HepG2 (cell line): ENCODE data around the gene VAC14. TPM values are rescaled to one million over a fixed set of nuclear protein-coding genes. Genes with fewer than 3 reads are reported as not detected.
A peak's percentile ranks its signal among the peaks of the same experiment; 100 is the strongest.

Experiments used
- AGO1 ChIP-seq: fragments of 200-400 bp; formaldehyde crosslinking; IDR thresholded peaks from 2 replicates; pipeline ENCODE4 v1.6.1; 2017; ENCODE audit warnings: mild to moderate bottlenecking, low read depth, low read length, moderate library complexity; ENCODE audit not compliant: poor library complexity, severe bottlenecking
- CBX1 ChIP-seq: IDR thresholded peaks from one replicate; pipeline ENCODE4 v1.6.1; 2016; ENCODE audit warnings: antibody characterized with exemption, low read depth
- CHCHD3 ChIP-seq: sonication (generic); formaldehyde crosslinking; IDR thresholded peaks from 2 replicates; pipeline ENCODE4 v1.8.0; 2022; ENCODE audit warnings: mild to moderate bottlenecking, missing genetic modification reagents, moderate library complexity
- FOXM1 ChIP-seq: sonication (generic); formaldehyde crosslinking; IDR thresholded peaks from 2 replicates; pipeline ENCODE4 v1.5.0; 2020; ENCODE audit warnings: missing genetic modification reagents
- KAT8 ChIP-seq: IDR thresholded peaks from 2 replicates; pipeline ENCODE4 v1.6.1; 2016; ENCODE audit warnings: missing genetic modification reagents, missing compliant biosample characterization
- MBNL3 ChIP-seq: fragments of 250-450 bp; sonication (Bioruptor Pico); conservative IDR thresholded peaks from 2 replicates; pipeline ENCODE4 v1.8.0; 2022; ENCODE audit warnings: mild to moderate bottlenecking, inconsistent platforms
- POLR2A ChIP-seq, 2 experiments: IDR thresholded peaks; 2 replicates each; pipeline ENCODE4 v1.6.1; 2011; ENCODE audit warnings: low read depth in 2 of 2, low read length in 2 of 2, mild to moderate bottlenecking in 1 of 2, moderate library complexity in 1 of 2; ENCODE audit not compliant: insufficient read depth in 1 of 2
- POLR2AphosphoS5 ChIP-seq: IDR thresholded peaks from 2 replicates; pipeline ENCODE4 v1.6.1; 2012; ENCODE audit warnings: low read depth, low read length
- PTBP1 ChIP-seq: fragments of 200-400 bp; formaldehyde crosslinking; IDR thresholded peaks from 2 replicates; pipeline ENCODE4 v1.6.1; 2018; ENCODE audit warnings: low read length, low read depth; ENCODE audit not compliant: poor library complexity, severe bottlenecking
- RXRB ChIP-seq: IDR thresholded peaks from 2 replicates; pipeline ENCODE4 v1.6.1; 2016; ENCODE audit warnings: borderline replicate concordance, missing genetic modification reagents, missing compliant biosample characterization
- SETDB1 ChIP-seq: sonication (generic); formaldehyde crosslinking; IDR thresholded peaks from 2 replicates; pipeline ENCODE4 v1.5.1; 2020; ENCODE audit warnings: missing genetic modification reagents, mild to moderate bottlenecking, borderline replicate concordance
- SP1 ChIP-seq, 2 experiments: fragments of 450-650 bp in 1 of 2; sonication (generic) in 1 of 2; formaldehyde crosslinking in 1 of 2; IDR thresholded peaks; 2 replicates each; pipeline versions ENCODE4 v1.4.0 to v1.6.1; 2016 to 2020; ENCODE audit warnings: missing genetic modification reagents in 1 of 2
- ZFAT ChIP-seq: sonication (generic); formaldehyde crosslinking; conservative IDR thresholded peaks from 2 replicates; pipeline ENCODE4 v1.8.1; 2023; ENCODE audit warnings: missing genetic modification reagents, inconsistent platforms
- ZNF256 ChIP-seq: sonication (generic); formaldehyde crosslinking; conservative IDR thresholded peaks from 2 replicates; pipeline ENCODE4 v1.4.0; 2020; ENCODE audit warnings: missing genetic modification reagents
- ZNF282 ChIP-seq: fragments of 450-650 bp; IDR thresholded peaks from 2 replicates; pipeline ENCODE4 v1.6.1; 2018; ENCODE audit not compliant: partially characterized antibody
- ZNF382 ChIP-seq: sonication (generic); formaldehyde crosslinking; IDR thresholded peaks from 2 replicates; pipeline ENCODE4 v1.5.0; 2020; ENCODE audit warnings: missing genetic modification reagents, mild to moderate bottlenecking, borderline replicate concordance
- ZNF615 ChIP-seq: sonication (generic); formaldehyde crosslinking; IDR thresholded peaks from 2 replicates; pipeline ENCODE4 v1.5.0; 2020; ENCODE audit warnings: mild to moderate bottlenecking, missing genetic modification reagents, borderline replicate concordance
- polyA plus RNA-seq, 8 experiments: library from polyadenylated mRNA; depleted of rRNA in 3 of 8; stranded (reverse) in 7 of 8; unstranded in 1 of 8; fragments of >200 nt; fragmentation: Illumina TruSeq in 4 of 8; extraction: Trizol in 4 of 8; gene quantifications; 2 replicates each; pipeline versions ENCODE4 v1.2.1 to v1.2.3, GENCODE V29; 2011 to 2016; ENCODE audit warnings: low read depth in 4 of 8, missing spikeins in 1 of 8, mixed read lengths in 1 of 8; ENCODE audit not compliant: insufficient read depth in 1 of 8
- total RNA-seq, 5 experiments: library from RNA; depleted of rRNA; stranded (reverse); fragments of >200 nt; fragmentation: Illumina TruSeq; extraction: Trizol; gene quantifications; 2 replicates each; pipeline ENCODE4 v1.2.3, GENCODE V29; 2016; ENCODE audit warnings: low read depth in 1 of 5
- TF ChIP-seq, protein P1 (sequence below): sonication (generic); formaldehyde crosslinking; IDR thresholded peaks from 2 replicates; pipeline ENCODE4 v1.4.0; 2020; ENCODE audit warnings: mild to moderate bottlenecking, missing genetic modification reagents
- TF ChIP-seq, protein P2 (sequence below): conservative IDR thresholded peaks from 2 replicates; pipeline ENCODE4 v1.6.1; 2018; ENCODE audit warnings: missing genetic modification reagents
- TF ChIP-seq, protein P3 (sequence below): sonication (generic); formaldehyde crosslinking; IDR thresholded peaks from 2 replicates; pipeline ENCODE4 v1.5.0; 2020; ENCODE audit warnings: mild to moderate bottlenecking, missing genetic modification reagents
- TF ChIP-seq, protein P4 (sequence below): sonication (generic); formaldehyde crosslinking; IDR thresholded peaks from 2 replicates; pipeline ENCODE4 v1.4.0; 2020; ENCODE audit warnings: missing genetic modification reagents, borderline replicate concordance

Gene VAC14
- total and polyA plus RNA-seq, 2 of the 13 experiments (the other 11 are each of a cell fraction or from before 2014, with no cell fraction given): 23.5 to 24.6 TPM

DNA sequence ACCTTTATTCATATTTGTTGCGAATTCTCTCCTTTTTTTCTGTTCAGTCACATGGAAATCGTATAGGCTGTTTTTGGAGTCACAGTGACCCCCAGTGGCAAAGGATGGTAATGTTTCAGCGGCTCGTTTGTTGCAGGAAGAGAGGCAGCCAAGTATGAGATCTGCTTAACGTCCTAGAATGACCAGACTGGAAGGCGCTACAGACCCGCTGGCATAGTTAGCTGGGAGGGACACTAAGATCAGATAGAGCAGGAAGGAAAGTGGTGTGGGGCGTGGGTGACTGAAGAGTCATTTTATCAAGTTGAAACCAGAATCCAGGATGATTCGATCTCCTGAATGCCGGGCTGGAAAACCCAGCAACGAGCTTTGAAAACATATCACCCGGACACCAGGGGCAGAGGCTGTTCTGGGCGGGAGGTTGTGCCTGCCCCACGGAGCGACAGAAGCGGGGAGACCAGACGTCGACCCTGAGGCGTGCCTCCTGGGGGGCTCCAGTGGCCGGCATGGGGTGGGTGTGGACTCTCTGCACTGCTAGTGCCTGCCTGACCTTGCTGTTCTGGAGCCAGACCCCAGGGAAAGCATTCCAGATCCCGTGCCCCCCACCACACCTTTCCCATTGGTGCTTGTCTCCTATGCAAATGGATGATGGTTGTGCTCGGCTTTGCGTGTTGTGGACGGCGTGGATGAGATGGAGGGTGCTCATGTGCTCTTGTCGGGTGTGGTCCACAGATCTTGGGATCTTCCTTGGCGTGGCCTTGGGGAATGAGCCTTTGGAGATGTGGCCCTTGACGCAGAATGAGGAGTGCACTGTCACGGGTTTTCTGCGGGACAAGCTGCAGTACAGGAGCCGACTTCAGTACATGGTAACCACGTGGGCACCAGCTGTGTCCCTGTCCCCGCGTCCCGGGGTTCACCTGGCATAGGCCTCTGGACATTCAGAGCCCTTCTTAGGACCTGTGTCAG is 146.9 kb downstream of the VAC14 start (continued):
- TF ChIP-seq MBNL3 (CRISPR knock-in tag) (no peak), FOXM1 (no peak), POLR2A (IDR thresholded peaks at IDR 0.05; ENCODE audit: insufficient read depth in 1 of 2, low read depth in 2 of 2, low read length in 2 of 2) (no peak), CBX1 (no peak), SP1 (IDR thresholded peaks at IDR 0.05) (no peak), SP1 (CRISPR knock-in tag; IDR thresholded peaks at IDR 0.05) (no peak), ZNF282 (no peak), POLR2AphosphoS5 (no peak), PTBP1 (no peak), KAT8 (CRISPR knock-in tag) (peak; percentile 55; the same call in 1 of the 2 replicates), SETDB1 (CRISPR knock-in tag) (no peak), AGO1 (no peak), CHCHD3 (CRISPR knock-in tag) (0 out of 2 replicates have a peak, but pooled peaks have one; percentile 55), ZFAT (CRISPR knock-in tag) (no peak), ZNF615 (CRISPR knock-in tag) (no peak), ZNF256 (CRISPR knock-in tag) (no peak), RXRB (peak; percentile 64; the same call in 1 of the 2 replicates), ZNF382 (no peak)
- TF ChIP-seq, protein P1, sequence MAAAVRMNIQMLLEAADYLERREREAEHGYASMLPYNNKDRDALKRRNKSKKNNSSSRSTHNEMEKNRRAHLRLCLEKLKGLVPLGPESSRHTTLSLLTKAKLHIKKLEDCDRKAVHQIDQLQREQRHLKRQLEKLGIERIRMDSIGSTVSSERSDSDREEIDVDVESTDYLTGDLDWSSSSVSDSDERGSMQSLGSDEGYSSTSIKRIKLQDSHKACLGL (CRISPR knock-in tag): no peak
- TF ChIP-seq, protein P2, sequence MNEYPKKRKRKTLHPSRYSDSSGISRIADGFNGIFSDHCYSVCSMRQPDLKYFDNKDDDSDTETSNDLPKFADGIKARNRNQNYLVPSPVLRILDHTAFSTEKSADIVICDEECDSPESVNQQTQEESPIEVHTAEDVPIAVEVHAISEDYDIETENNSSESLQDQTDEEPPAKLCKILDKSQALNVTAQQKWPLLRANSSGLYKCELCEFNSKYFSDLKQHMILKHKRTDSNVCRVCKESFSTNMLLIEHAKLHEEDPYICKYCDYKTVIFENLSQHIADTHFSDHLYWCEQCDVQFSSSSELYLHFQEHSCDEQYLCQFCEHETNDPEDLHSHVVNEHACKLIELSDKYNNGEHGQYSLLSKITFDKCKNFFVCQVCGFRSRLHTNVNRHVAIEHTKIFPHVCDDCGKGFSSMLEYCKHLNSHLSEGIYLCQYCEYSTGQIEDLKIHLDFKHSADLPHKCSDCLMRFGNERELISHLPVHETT (CRISPR knock-in tag): no peak
- TF ChIP-seq, protein P3, sequence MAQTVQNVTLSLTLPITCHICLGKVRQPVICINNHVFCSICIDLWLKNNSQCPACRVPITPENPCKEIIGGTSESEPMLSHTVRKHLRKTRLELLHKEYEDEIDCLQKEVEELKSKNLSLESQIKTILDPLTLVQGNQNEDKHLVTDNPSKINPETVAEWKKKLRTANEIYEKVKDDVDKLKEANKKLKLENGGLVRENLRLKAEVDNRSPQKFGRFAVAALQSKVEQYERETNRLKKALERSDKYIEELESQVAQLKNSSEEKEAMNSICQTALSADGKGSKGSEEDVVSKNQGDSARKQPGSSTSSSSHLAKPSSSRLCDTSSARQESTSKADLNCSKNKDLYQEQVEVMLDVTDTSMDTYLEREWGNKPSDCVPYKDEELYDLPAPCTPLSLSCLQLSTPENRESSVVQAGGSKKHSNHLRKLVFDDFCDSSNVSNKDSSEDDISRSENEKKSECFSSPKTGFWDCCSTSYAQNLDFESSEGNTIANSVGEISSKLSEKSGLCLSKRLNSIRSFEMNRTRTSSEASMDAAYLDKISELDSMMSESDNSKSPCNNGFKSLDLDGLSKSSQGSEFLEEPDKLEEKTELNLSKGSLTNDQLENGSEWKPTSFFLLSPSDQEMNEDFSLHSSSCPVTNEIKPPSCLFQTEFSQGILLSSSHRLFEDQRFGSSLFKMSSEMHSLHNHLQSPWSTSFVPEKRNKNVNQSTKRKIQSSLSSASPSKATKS (CRISPR knock-in tag): no peak
- TF ChIP-seq, protein P4, sequence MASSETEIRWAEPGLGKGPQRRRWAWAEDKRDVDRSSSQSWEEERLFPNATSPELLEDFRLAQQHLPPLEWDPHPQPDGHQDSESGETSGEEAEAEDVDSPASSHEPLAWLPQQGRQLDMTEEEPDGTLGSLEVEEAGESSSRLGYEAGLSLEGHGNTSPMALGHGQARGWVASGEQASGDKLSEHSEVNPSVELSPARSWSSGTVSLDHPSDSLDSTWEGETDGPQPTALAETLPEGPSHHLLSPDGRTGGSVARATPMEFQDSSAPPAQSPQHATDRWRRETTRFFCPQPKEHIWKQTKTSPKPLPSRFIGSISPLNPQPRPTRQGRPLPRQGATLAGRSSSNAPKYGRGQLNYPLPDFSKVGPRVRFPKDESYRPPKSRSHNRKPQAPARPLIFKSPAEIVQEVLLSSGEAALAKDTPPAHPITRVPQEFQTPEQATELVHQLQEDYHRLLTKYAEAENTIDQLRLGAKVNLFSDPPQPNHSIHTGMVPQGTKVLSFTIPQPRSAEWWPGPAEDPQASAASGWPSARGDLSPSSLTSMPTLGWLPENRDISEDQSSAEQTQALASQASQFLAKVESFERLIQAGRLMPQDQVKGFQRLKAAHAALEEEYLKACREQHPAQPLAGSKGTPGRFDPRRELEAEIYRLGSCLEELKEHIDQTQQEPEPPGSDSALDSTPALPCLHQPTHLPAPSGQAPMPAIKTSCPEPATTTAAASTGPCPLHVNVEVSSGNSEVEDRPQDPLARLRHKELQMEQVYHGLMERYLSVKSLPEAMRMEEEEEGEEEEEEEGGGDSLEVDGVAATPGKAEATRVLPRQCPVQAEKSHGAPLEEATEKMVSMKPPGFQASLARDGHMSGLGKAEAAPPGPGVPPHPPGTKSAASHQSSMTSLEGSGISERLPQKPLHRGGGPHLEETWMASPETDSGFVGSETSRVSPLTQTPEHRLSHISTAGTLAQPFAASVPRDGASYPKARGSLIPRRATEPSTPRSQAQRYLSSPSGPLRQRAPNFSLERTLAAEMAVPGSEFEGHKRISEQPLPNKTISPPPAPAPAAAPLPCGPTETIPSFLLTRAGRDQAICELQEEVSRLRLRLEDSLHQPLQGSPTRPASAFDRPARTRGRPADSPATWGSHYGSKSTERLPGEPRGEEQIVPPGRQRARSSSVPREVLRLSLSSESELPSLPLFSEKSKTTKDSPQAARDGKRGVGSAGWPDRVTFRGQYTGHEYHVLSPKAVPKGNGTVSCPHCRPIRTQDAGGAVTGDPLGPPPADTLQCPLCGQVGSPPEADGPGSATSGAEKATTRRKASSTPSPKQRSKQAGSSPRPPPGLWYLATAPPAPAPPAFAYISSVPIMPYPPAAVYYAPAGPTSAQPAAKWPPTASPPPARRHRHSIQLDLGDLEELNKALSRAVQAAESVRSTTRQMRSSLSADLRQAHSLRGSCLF: no peak
